SU-DHL-6 (cell line): ENCODE results near the gene RBMX2.

Experiments
- H2AFZ ChIP-seq: fragments of 200-600 bp; sonication (generic); 2 replicates; pipeline ENCODE4 v1.6.1; 2014; ENCODE audit warnings: low read depth, mild to moderate bottlenecking, moderate library complexity, mixed read lengths, antibody characterized with exemption, low read length; ENCODE audit not compliant: severe bottlenecking
- H3F3A ChIP-seq: fragments of 200-600 bp; shearing (Covaris generic); 2 replicates; pipeline ENCODE4 v1.6.0; 2016; ENCODE audit warnings: antibody characterized with exemption, mild to moderate bottlenecking; ENCODE audit not compliant: insufficient read depth
- H3K27ac ChIP-seq: fragments of 200-600 bp; sonication (generic); 2 replicates; pipeline ENCODE4 v1.5.1; 2016; ENCODE audit warnings: low read depth, mild to moderate bottlenecking, low read length, moderate library complexity, mixed read lengths
- H3K27me3 ChIP-seq: fragments of 200-600 bp; sonication (generic), shearing (Covaris generic); 2 replicates; pipeline ENCODE4 v1.6.0; 2014; ENCODE audit warnings: mild to moderate bottlenecking, low read length
- H3K36me3 ChIP-seq: fragments of 200-600 bp; sonication (generic); 2 replicates; pipeline ENCODE4 v1.6.1; 2014; ENCODE audit warnings: mild to moderate bottlenecking, low read length, mixed read lengths
- H3K4me2 ChIP-seq: fragments of 300-600, 200-600 bp; shearing (Covaris generic), sonication (generic); 2 replicates; pipeline ENCODE4 v1.6.0; 2014; ENCODE audit warnings: low read length, low read depth, mild to moderate bottlenecking; ENCODE audit not compliant: poor library complexity, severe bottlenecking
- H3K4me3 ChIP-seq: fragments of 200-600 bp; sonication (generic); 2 replicates; pipeline ENCODE4 v1.5.1; 2014; ENCODE audit warnings: antibody characterized with exemption, low read length, mild to moderate bottlenecking, mixed read lengths; ENCODE audit not compliant: insufficient read depth, poor library complexity, severe bottlenecking
- H3K79me2 ChIP-seq: fragments of 200-600 bp; sonication (generic); 2 replicates; pipeline ENCODE4 v1.6.1; 2014; ENCODE audit warnings: mild to moderate bottlenecking, low read length, moderate library complexity; ENCODE audit not compliant: insufficient read depth
- H3K9ac ChIP-seq: fragments of 200-600 bp; sonication (generic); 2 replicates; pipeline ENCODE4 v1.7.0; 2014; ENCODE audit warnings: mild to moderate bottlenecking, low read length
- H3K9me2 ChIP-seq: fragments of 200-600 bp; sonication (generic); replicated peaks from 2 replicates; pipeline ENCODE4 v1.6.1; 2014; ENCODE audit warnings: low read length; ENCODE audit not compliant: insufficient read depth
- H3K9me3 ChIP-seq: fragments of 200-600 bp; sonication (generic); 2 replicates; pipeline ENCODE4 v1.6.1; 2014; ENCODE audit warnings: low read length, mixed read lengths; ENCODE audit not compliant: insufficient read depth
- H4K20me1 ChIP-seq: fragments of 200-600 bp; sonication (generic); 2 replicates; pipeline ENCODE4 v1.6.1; 2014; ENCODE audit warnings: low read depth, mild to moderate bottlenecking, antibody characterized with exemption, low read length, moderate library complexity, mixed read lengths
- EZH2phosphoT487 ChIP-seq: fragments of 200-600 bp; sonication (generic), shearing (Covaris generic); conservative IDR thresholded peaks from 2 replicates; pipeline ENCODE4 v1.6.1; 2018; ENCODE audit warnings: mild to moderate bottlenecking, antibody characterized with exemption, low read length, moderate library complexity, mixed read lengths
- TF ChIP-seq, protein P1 (sequence below): fragments of 200-600 bp; sonication (generic); IDR thresholded peaks from one replicate; pipeline ENCODE4 v1.5.1; 2017; ENCODE audit warnings: antibody characterized with exemption, mild to moderate bottlenecking, low read length, moderate library complexity; ENCODE audit not compliant: insufficient read depth, poor library complexity, severe bottlenecking

Gene RBMX2

DNA sequence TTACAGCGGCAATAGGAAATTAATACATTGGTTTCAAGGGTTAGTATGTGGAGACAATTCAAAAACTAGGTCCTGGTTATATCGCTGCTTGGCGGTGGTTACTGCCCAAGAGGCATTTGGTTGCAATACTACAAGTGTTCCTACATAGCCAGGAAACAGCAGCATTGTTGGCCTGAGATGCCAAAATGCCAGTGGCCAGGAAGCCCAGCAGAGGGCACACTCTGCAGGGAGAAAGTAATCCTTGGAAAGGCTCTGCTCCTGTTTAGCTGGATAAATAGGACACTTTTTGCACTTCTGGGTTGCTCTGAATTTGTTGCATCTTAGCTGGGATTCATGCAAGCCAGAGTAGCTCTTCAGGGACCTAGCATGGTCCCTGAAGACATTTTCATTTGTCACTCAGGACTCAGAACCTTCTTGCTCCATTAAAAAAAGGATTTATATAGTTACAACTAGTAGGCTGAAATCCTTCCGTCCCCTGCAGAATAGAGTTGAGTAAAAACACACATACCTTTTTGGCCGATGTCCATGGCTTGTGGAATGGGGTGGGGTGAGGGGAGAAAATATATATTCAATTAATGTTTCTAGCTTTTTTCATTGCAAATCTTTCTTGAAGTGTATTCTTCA lies 8.2 kb upstream of the RBMX2 start:
- H3K36me3 ChIP-seq: no peaks in the 10 kb centered on the region
- no peak overlapping the region for H3K4me3 ChIP-seq
- no peak overlapping the region for H2AFZ ChIP-seq
- H3K27ac ChIP-seq: no peak overlapping the region
- no peaks in the 10 kb centered on the region for H3K9me3 ChIP-seq
- no peak for TF ChIP-seq EZH2phosphoT487
- TF ChIP-seq, protein P1, sequence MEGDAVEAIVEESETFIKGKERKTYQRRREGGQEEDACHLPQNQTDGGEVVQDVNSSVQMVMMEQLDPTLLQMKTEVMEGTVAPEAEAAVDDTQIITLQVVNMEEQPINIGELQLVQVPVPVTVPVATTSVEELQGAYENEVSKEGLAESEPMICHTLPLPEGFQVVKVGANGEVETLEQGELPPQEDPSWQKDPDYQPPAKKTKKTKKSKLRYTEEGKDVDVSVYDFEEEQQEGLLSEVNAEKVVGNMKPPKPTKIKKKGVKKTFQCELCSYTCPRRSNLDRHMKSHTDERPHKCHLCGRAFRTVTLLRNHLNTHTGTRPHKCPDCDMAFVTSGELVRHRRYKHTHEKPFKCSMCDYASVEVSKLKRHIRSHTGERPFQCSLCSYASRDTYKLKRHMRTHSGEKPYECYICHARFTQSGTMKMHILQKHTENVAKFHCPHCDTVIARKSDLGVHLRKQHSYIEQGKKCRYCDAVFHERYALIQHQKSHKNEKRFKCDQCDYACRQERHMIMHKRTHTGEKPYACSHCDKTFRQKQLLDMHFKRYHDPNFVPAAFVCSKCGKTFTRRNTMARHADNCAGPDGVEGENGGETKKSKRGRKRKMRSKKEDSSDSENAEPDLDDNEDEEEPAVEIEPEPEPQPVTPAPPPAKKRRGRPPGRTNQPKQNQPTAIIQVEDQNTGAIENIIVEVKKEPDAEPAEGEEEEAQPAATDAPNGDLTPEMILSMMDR: peak; percentile 12
- no peaks in the 10 kb centered on the region for H3F3A ChIP-seq
- H3K9me2 ChIP-seq: no peaks in the 10 kb centered on the region
- no peaks in the 10 kb centered on the region for H3K79me2 ChIP-seq
- no peaks in the 10 kb centered on the region for H3K27me3 ChIP-seq
- no peaks in the 10 kb centered on the region for H4K20me1 ChIP-seq
- H3K9ac ChIP-seq: no peak overlapping the region
- no peak overlapping the region for H3K4me2 ChIP-seq

DNA sequence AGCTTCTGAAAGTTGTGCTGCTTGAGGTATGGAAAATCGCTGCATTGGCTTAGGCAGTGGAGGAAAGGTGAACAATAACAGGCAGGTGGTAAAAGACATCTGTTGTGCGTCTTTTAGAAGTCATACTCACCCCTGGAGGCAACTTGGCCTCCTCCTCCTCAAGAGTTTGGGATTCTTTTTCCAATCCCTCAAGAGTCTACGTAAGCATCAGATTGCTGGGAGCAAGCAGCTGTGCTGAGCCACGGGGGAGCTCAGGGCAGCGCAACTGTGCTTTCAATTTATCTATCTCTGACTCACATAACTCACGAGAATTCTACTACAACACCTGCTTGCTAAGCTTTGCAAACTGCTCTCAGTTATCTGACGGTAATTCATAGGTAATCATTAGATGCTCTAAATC lies 6.4 kb upstream of the RBMX2 start:
- no peak overlapping the region for H3K9ac ChIP-seq
- no peak overlapping the region for H3K4me3 ChIP-seq
- no peaks in the 10 kb centered on the region for H3K9me2 ChIP-seq
- no peaks in the 10 kb centered on the region for H3K27me3 ChIP-seq
- H3K36me3 ChIP-seq: no peaks in the 10 kb centered on the region
- no peak overlapping the region for H2AFZ ChIP-seq
- TF ChIP-seq, protein P1: no peak
- no peaks in the 10 kb centered on the region for H3K79me2 ChIP-seq
- no peak overlapping the region for H3K4me2 ChIP-seq
- no peaks in the 10 kb centered on the region for H3K9me3 ChIP-seq
- H3K27ac ChIP-seq: no peak overlapping the region
- H4K20me1 ChIP-seq: no peaks in the 10 kb centered on the region
- no peaks in the 10 kb centered on the region for H3F3A ChIP-seq

DNA sequence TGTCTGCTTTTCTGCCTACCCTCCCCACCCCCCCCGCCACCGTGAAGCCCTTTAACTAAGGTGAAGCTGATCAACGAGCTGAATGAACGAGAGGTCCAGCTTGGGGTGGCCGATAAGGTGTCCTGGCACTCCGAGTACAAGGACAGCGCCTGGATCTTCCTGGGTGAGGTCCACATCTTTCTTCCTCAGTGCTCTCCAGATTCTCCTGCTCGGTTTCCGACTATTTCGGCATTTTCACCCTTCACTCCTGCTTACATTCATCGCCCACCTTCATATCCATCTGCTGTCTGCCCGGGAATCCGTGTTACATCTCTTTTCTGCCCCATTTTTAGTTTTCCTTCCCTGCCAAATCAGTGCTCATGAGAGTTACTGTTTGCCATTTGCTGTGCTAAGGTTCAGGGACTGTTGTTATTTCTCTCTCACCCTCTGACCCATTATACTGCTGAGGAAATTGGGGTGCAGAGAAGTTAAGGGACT lies 459 bp downstream of the RBMX2 start:
- Histone ChIP-seq H4K20me1 (no peaks in the 10 kb centered on the region), H3F3A (no peaks in the 10 kb centered on the region), H3K4me2 (peak overlapping the region; percentile 88), H3K9me2 (no peaks in the 10 kb centered on the region), H3K4me3 (peak overlapping the region; percentile 88), H3K9me3 (no peaks in the 10 kb centered on the region), H3K27me3 (no peaks in the 10 kb centered on the region), H2AFZ (peak overlapping the region; percentile 44), H3K79me2 (peaks cover 13% of the 10 kb centered on the region; the same call in 1 of the 2 replicates), H3K36me3 (no peaks in the 10 kb centered on the region), H3K27ac (no peak overlapping the region), H3K9ac (peak overlapping the region; percentile 83)
- TF ChIP-seq, protein P1: no peak
- no peak for TF ChIP-seq EZH2phosphoT487
